ENCODE results near the gene CERT1. TPM values are rescaled to one million over a fixed set of nuclear protein-coding genes. Genes with fewer than 3 reads are reported as not detected.

The CERT1 gene
- total RNA-seq, 3 donors from 2014 or later, result 41.4 to 63.4 (median 45.0) TPM

DNA sequence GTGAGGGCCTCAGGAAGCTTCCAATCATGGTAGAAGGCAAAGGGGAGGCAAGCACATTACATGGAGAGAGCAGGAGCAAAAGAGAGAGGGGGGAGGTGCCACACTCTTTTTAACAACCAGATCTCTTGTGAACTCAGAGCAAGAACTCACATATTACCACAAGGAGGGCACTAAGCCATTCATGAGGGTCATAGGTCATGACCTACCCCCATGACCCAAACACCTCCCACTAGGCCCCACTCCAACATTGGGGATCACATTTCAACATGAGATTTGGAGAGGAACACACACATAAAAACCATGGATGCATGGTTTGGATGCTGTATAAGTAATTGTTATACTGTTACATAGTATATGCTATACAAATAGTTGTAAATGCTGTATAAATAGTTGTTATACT lies 17.8 kb upstream of the CERT1 start:
- intact Hi-C loops (cut with DNase I, micrococcal nuclease), result no loop called here
- H3K9me3 ChIP-seq, result peaks cover 2% of the 10 kb centered on the region
- DNase-seq, result no peak
- TF ChIP-seq, protein P1, sequence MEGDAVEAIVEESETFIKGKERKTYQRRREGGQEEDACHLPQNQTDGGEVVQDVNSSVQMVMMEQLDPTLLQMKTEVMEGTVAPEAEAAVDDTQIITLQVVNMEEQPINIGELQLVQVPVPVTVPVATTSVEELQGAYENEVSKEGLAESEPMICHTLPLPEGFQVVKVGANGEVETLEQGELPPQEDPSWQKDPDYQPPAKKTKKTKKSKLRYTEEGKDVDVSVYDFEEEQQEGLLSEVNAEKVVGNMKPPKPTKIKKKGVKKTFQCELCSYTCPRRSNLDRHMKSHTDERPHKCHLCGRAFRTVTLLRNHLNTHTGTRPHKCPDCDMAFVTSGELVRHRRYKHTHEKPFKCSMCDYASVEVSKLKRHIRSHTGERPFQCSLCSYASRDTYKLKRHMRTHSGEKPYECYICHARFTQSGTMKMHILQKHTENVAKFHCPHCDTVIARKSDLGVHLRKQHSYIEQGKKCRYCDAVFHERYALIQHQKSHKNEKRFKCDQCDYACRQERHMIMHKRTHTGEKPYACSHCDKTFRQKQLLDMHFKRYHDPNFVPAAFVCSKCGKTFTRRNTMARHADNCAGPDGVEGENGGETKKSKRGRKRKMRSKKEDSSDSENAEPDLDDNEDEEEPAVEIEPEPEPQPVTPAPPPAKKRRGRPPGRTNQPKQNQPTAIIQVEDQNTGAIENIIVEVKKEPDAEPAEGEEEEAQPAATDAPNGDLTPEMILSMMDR (IDR thresholded peaks at IDR 0.05), result no peak
- H3K4me1 ChIP-seq (ENCODE audit: low read depth), result no peaks in the 10 kb centered on the region
- ATAC-seq, result no peak
- no peak overlapping the region for H3K4me3 ChIP-seq
- H3K36me3 ChIP-seq (ENCODE audit: low read depth), result no peaks in the 10 kb centered on the region

DNA sequence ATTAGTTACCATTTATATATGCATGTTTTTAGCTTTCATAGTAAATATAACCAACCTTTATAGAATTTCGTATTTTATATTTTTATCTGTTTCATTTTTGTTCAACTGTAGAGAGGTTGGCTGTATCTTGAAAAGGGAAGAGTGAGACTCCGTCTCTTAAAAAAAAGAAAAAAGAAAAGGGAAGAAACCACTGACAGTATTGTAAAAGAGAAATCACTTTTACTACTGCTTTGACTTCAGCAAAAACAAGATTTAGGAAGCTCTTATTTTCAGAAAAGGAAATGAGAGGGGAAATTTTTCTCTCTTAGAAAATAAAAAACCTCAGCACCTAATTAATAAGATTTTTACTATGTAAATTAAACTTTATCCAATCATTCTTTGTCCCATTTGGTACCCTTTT lies 14.6 kb upstream of the CERT1 start:
- ATAC-seq, result no peak
- Histone ChIP-seq H3K36me3 (ENCODE audit: low read depth) (no peaks in the 10 kb centered on the region), H3K4me3 (no peak overlapping the region), H3K9me3 (peaks cover 6% of the 10 kb centered on the region), H3K4me1 (ENCODE audit: low read depth) (no peaks in the 10 kb centered on the region)
- intact Hi-C loops (cut with DNase I, micrococcal nuclease), result no loop called here
- TF ChIP-seq, protein P1 (IDR thresholded peaks at IDR 0.05), result no peak
- DNase-seq, result no peak

DNA sequence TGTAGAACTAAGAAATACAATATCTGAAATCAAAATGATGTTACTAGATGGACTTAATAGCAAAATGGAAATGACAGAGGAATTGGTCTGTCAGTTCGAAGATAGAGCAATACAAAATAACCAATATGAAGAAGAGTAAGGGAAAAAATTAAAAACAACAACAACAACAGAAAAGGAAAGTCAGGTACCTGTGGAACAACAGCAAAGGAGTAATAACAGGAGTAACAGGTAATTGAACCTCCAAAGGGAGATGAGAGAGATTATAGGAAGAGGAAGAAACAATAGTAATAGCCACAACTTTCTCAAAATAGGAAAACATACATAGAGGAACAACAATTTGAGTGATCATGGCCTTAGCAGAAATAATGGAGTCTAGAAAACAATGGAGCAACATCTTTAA lies 13.9 kb upstream of the CERT1 start:
- Histone ChIP-seq H3K36me3 (ENCODE audit: low read depth) (no peaks in the 10 kb centered on the region), H3K4me3 (no peak overlapping the region), H3K9me3 (peaks cover 12% of the 10 kb centered on the region), H3K4me1 (ENCODE audit: low read depth) (no peaks in the 10 kb centered on the region)
- ATAC-seq, result no peak
- DNase-seq, result no peak
- TF ChIP-seq, protein P1 (IDR thresholded peaks at IDR 0.05), result no peak
- intact Hi-C loops (cut with DNase I, micrococcal nuclease), result no loop called here

DNA sequence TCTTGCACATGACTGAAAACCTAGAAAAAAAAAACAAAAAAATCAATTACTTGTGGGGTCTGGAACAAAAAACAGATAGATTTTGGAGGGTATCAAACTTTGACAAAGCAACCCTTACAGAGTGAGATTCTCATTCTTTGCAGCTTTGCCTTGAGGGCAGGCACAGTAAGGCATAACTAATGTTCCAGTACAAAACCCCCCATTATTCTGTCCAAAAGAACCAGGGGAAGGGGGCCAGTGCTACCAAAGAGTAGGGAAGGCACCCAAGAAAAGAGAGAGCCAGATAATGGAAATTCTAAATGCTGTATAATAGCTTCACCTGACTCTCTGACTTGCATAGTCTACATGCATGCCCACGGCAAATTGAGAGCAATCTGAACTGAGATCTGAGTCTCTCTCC lies 13.2 kb upstream of the CERT1 start:
- TF ChIP-seq, protein P1 (IDR thresholded peaks at IDR 0.05), result no peak
- ATAC-seq (no peak), DNase-seq (no peak)
- intact Hi-C loops (cut with DNase I, micrococcal nuclease), result no loop called here
- Histone ChIP-seq H3K4me3 (no peak overlapping the region), H3K4me1 (ENCODE audit: low read depth) (no peaks in the 10 kb centered on the region), H3K36me3 (ENCODE audit: low read depth) (no peaks in the 10 kb centered on the region), H3K9me3 (peaks cover 13% of the 10 kb centered on the region)

DNA sequence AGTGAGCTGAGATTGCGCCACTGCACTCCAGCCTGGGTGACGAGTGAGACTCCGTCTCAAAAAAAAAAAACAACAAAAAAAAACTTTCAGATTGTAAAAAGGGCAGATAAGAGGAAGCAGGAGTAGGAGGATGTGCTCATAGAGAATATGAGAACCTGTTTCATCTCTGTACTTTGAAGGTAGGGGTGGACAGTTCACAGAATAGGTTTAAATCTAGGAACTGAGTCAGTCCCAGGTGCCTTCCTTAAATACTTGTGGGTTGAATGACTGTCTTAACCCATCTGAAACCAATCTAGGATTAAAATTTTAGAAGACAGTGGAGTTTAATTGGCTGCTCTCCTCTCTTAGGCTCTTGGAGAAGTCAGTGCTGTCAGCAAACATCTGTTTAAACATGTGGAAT lies 12.6 kb upstream of the CERT1 start:
- DNase-seq (no peak), ATAC-seq (no peak)
- no peak overlapping the region for H3K4me3 ChIP-seq
- intact Hi-C loops (cut with DNase I, micrococcal nuclease), result no loop called here
- no peaks in the 10 kb centered on the region for H3K4me1 ChIP-seq (ENCODE audit: low read depth)
- TF ChIP-seq, protein P1 (IDR thresholded peaks at IDR 0.05), result no peak
- H3K9me3 ChIP-seq, result peaks cover 13% of the 10 kb centered on the region
- no peaks in the 10 kb centered on the region for H3K36me3 ChIP-seq (ENCODE audit: low read depth)

DNA sequence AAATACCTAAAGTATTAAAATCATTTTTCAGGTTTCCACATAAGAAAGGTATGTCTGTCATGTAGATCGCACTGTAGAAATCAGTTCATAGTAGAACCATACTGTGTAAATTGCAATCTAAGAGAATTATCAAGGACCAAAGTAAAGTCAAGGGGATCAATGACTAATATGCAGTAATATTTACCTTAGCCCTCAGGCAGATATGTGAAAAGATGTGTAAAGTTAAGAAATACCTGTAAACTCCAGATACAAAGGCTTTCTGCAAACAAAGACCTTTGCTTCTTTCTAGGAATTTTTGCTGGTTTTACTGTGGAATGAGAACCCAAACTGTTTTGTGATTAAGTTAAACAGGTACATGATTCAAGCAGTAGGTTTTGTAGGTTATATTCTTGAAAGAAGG lies 11.8 kb upstream of the CERT1 start:
- H3K4me1 ChIP-seq (ENCODE audit: low read depth), result no peaks in the 10 kb centered on the region
- peaks cover 13% of the 10 kb centered on the region for H3K9me3 ChIP-seq
- no peak overlapping the region for H3K4me3 ChIP-seq
- intact Hi-C loops (cut with DNase I, micrococcal nuclease), result no loop called here
- ATAC-seq (no peak), DNase-seq (no peak)
- no peaks in the 10 kb centered on the region for H3K36me3 ChIP-seq (ENCODE audit: low read depth)
- TF ChIP-seq, protein P1 (IDR thresholded peaks at IDR 0.05), result no peak

Measured in mucosa of descending colon (tissue), 3 donors.